Measurements from ENCODE around the gene STOML1. TPM values are rescaled to one million over a fixed set of nuclear protein-coding genes. Genes with fewer than 3 reads are reported as not detected.
"Not testable (repeated sequence)": the region's sequence is repeated elsewhere in the genome, so short reads cannot be mapped to it uniquely, and the experiment has no call there.

Gene STOML1
- total RNA-seq, 2 experiments from 2014 or later: 8.0 to 8.9 TPM

GRCh38 chr15:73964736-73965093 lies 27.4 kb downstream of the STOML1 start:
- intact Hi-C loops (cut with micrococcal nuclease; ENCODE audit: unreplicated experiment): loop anchor here (1.0 kb wide), 1 partner anchor 13 kb away; no protein-coding TSS in a partner anchor

GRCh38 chr15:73962433-73962832 lies 29.7 kb downstream of the STOML1 start:
- peaks cover 41% of the 10 kb centered on the region for H3K4me1 ChIP-seq (ENCODE audit: insufficient read depth, low read length, poor library complexity, severe bottlenecking)
- ChIA-PET POLR2A (no interaction called here), CTCF (ENCODE audit: unreplicated experiment) (no interaction called here)
- no peak overlapping the region for H3K4me3 ChIP-seq (ENCODE audit: low read depth, low read length, poor library complexity, severe bottlenecking)
- H3K79me2 ChIP-seq (ENCODE audit: insufficient read depth, low read depth, low read length): no peaks in the 10 kb centered on the region
- no peak for DNase-seq (ENCODE audit: low spot score)
- H3K27ac ChIP-seq (ENCODE audit: low read depth, low read length, poor library complexity, severe bottlenecking): no peak overlapping the region
- no peaks in the 10 kb centered on the region for H4K20me1 ChIP-seq (ENCODE audit: insufficient read depth, low read length)
- no peaks in the 10 kb centered on the region for H3K36me3 ChIP-seq (ENCODE audit: insufficient read depth, low read length)
- H3K9me3 ChIP-seq (ENCODE audit: low read length): no peaks in the 10 kb centered on the region
- H3K4me2 ChIP-seq (ENCODE audit: low read length): no peak overlapping the region
- no peaks in the 10 kb centered on the region for H3K9me2 ChIP-seq (ENCODE audit: insufficient read depth, low read length)
- intact Hi-C loops (cut with micrococcal nuclease; ENCODE audit: unreplicated experiment): no loop called here
- TF ChIP-seq EZH2phosphoT487 (IDR thresholded peaks at IDR 0.05; ENCODE audit: borderline replicate concordance, low read depth, low read length) (no peak), CTCF (conservative IDR thresholded peaks at IDR 0.05; ENCODE audit: low read length) (no peak)
- BruUV-seq (replicated peaks): no TSS peak
- H2AFZ ChIP-seq (ENCODE audit: low read length): no peak overlapping the region

More at GRCh38 chr15:73964736-73965093, 27.4 kb downstream of the STOML1 start:
- DNase-seq (ENCODE audit: low spot score): peak; percentile 83
- peak overlapping the region; percentile 16 for H3K27ac ChIP-seq (ENCODE audit: low read depth, low read length, poor library complexity, severe bottlenecking)
- peak overlapping the region; percentile 77 for H3K4me2 ChIP-seq (ENCODE audit: low read length)
- BruUV-seq (replicated peaks): no TSS peak
- H3K79me2 ChIP-seq (ENCODE audit: insufficient read depth, low read depth, low read length): no peaks in the 10 kb centered on the region
- H3K36me3 ChIP-seq (ENCODE audit: insufficient read depth, low read length): no peaks in the 10 kb centered on the region
- CTCF ChIA-PET (ENCODE audit: unreplicated experiment): no interaction called here
- no peaks in the 10 kb centered on the region for H3K9me2 ChIP-seq (ENCODE audit: insufficient read depth, low read length)
- H2AFZ ChIP-seq (ENCODE audit: low read length): peak overlapping the region; percentile 97
- peak overlapping the region; percentile 50 for H3K4me3 ChIP-seq (ENCODE audit: low read depth, low read length, poor library complexity, severe bottlenecking)
- H4K20me1 ChIP-seq (ENCODE audit: insufficient read depth, low read length): no peaks in the 10 kb centered on the region
- H3K4me1 ChIP-seq (ENCODE audit: insufficient read depth, low read length, poor library complexity, severe bottlenecking): peaks cover 24% of the 10 kb centered on the region
- TF ChIP-seq EZH2phosphoT487 (IDR thresholded peaks at IDR 0.05; ENCODE audit: borderline replicate concordance, low read depth, low read length) (no peak), CTCF (conservative IDR thresholded peaks at IDR 0.05; ENCODE audit: low read length) (peak; percentile 95)
- POLR2A ChIA-PET: interaction anchor here (0.7 kb wide), 2 partner anchors 154 to 237 kb away, joined by 4 to 5 read pairs; no protein-coding TSS in a partner anchor
- H3K9me3 ChIP-seq (ENCODE audit: low read length): no peaks in the 10 kb centered on the region

GRCh38 chr15:73960472-73961070 lies 31.5 kb downstream of the STOML1 start:
- H3K79me2 ChIP-seq (ENCODE audit: insufficient read depth, low read depth, low read length); H3K9me2 ChIP-seq (ENCODE audit: insufficient read depth, low read length); H3K27ac ChIP-seq (ENCODE audit: low read depth, low read length, poor library complexity, severe bottlenecking); CTCF ChIA-PET (ENCODE audit: unreplicated experiment); H3K4me3 ChIP-seq (ENCODE audit: low read depth, low read length, poor library complexity, severe bottlenecking); H4K20me1 ChIP-seq (ENCODE audit: insufficient read depth, low read length); H3K36me3 ChIP-seq (ENCODE audit: insufficient read depth, low read length); H3K9me3 ChIP-seq (ENCODE audit: low read length); BruUV-seq (replicated peaks); POLR2A ChIA-PET; DNase-seq (ENCODE audit: low spot score); H2AFZ ChIP-seq (ENCODE audit: low read length); intact Hi-C loops (cut with micrococcal nuclease; ENCODE audit: unreplicated experiment); H3K4me2 ChIP-seq (ENCODE audit: low read length): not testable (repeated sequence)
- peaks cover 30% of the 10 kb centered on the region for H3K4me1 ChIP-seq (ENCODE audit: insufficient read depth, low read length, poor library complexity, severe bottlenecking)

All from OCI-LY7 (cell line).